HG03378 (cell line): Measurements from ENCODE around the gene RAB17.
"Not testable (repeated sequence)": the region's sequence is repeated elsewhere in the genome, so short reads cannot be mapped to it uniquely, and the experiment has no call there.

ENCODE experiments used
- ATAC-seq: cut with Tn5 transposase; IDR thresholded peaks from one replicate; pipeline ENCODE4 v1.9.1; 2021; ENCODE audit warnings: mild to moderate bottlenecking, moderate library complexity; ENCODE audit not compliant: unreplicated experiment

The RAB17 gene

GRCh38 chr2:237625216-237625705, 34.7 kb upstream of the RAB17 start:
- ATAC-seq: no peak

DNA sequence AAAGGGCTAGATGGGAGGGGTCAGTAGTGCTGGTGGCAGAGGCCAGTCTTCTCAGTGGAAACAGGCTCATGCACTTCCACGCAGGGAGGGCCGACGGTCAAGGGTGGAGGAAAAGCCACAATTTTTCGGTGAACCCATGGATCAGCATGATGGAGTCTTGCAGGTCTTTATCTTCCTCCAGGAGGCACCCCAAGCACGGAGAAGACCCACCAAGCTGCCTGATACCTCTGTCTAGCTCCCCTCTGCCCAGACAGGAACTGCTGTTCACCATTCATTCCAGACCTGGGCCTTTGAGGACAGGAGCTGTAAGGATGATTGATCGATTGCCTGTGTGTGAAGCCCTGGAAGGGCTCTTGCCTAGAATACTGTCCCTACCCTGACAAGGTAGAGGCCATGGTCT, 34.0 kb upstream of the RAB17 start:
- ATAC-seq: no peak

- no peak for ATAC-seq
Measured at GRCh38 chr2:237623428-237624403, 33.2 kb upstream of the RAB17 start.

GRCh38 chr2:237618449-237618848, 27.9 kb upstream of the RAB17 start:
- no peak for ATAC-seq

DNA sequence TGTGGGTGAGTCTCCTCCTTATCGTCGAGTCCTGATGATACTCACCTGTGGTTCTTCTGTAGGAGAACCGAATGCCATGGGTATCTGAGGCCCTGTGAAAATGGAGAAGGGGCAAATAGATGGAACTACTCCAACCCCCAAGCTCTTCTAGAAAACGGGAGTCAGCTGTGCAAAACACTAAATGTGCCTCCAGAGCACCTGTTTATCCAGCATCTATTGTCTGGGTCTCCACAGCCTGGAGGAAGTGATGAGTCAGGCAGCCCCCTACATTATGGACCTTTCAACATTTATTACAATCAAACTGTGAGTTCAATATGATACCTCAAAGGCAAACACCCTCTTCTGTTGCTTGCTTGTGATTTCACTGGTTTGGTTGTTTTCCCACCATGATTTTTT, 27.1 kb upstream of the RAB17 start:
- ATAC-seq: no peak

- ATAC-seq: no peak
Measured at GRCh38 chr2:237616734-237617586, 26.4 kb upstream of the RAB17 start.

GRCh38 chr2:237616373-237616733, 25.8 kb upstream of the RAB17 start:
- no peak for ATAC-seq

DNA sequence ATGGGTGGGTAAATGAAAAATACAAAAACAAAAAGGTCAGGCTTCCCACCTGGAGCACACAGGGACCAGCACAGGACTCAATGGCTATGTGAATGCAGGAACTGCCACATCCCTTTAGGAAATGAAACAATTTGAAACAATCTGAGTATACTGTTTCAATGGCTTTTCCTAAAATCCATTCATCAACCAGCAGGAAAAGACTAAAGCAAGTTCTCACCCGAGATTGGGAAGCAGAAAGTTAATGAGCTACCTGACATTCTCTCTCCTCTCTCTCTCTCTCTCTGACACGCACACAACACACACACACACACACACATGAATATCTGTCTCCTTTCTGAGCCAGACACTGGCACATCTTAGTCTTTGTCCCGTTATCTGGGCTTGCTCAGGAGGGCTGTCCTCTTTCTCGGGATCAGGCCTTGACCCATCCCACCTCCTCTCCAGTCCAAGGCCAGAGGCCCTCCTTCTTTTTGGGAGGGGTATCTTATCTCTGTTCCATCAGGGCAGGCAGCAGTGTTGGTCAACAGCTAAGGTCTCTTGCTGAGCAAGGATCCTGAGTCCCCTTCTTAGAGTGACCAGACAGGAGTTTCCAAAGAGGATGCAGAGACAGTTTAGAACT, 25.2 kb upstream of the RAB17 start:
- no peak for ATAC-seq

GRCh38 chr2:237614151-237614720, 23.7 kb upstream of the RAB17 start:
- no peak for ATAC-seq

DNA sequence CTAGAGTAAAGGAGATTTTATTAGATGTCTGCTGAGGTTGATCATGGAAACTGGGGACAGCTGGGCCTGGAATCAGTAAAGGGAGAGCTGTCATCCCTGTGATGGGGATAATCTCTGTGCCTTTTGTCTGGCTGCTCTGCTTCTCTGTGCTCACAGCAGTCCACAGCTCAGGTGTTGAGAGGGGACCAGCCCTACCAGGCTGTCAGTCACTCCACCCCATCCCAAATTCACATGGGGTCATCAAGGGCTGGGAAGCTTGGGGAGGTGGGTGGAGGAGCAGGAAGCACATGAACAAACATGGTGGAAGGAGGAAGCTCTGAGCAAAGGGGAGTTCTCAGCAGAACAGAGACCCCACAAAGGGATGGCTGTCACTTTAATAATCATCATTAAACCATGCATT, 23.1 kb upstream of the RAB17 start:
- ATAC-seq: no peak

DNA sequence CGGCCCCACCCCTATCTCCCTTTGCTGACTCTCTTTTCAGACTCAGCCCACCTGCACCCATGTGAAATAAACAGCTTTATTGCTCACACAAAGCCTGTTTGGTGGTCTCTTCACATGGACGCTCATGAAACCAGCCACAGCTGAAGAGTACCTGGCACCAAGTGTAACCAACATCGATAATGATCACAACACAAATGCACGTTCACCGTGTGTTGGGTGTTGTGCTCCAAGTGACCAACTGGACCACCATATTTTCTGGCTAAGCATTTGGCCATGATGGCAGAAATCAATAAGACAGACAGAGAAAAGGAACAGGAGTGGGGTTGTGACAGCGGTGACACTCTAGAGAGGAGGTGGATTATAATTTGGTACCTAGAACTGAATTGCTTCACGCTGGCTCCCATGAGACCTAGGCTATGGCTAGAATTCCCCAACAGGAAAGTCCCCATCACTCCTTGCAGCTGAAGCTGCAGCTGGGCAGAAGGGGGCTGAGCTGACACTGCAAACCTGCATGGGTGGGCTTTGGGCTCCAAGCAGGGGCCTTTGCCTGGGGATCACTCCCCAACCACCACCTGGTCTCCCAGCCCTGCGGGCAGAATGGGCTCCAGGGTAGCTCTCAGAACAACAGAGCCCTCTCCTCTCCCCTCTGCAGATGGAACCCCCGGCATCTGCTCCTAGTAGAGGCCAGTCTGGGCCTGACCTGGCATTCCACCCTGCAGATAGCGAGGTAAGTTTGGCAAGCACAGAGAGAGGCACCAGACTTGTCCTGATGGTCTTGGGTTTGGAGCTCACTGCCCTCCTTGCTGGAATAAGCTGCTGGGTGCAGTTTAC, 22.2 kb upstream of the RAB17 start:
- no peak for ATAC-seq

- ATAC-seq: not testable (repeated sequence)
Measured at GRCh38 chr2:237606522-237606921, 16.0 kb upstream of the RAB17 start.

DNA sequence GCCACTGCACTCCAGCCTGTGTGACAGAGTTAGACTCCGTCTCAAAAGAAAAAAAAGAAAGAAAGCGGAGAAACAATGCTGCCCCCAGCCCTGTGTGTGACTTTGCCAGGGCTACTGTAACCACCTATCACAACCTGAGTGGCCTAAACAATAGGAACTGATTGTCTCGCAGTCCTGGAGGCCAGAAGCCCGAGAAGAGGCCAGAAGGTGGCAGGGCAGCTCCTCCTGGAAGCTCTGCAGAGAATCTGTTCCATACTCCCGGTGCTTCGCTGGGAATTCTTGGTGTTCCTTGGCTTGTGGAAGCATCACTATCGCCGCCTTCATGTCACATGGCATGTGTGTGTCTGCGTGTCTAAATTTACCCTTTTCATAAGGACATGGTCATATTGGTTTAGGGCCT, 14.4 kb upstream of the RAB17 start:
- no peak for ATAC-seq

- no peak for ATAC-seq
Measured at GRCh38 chr2:237604391-237604790, 13.9 kb upstream of the RAB17 start.

DNA sequence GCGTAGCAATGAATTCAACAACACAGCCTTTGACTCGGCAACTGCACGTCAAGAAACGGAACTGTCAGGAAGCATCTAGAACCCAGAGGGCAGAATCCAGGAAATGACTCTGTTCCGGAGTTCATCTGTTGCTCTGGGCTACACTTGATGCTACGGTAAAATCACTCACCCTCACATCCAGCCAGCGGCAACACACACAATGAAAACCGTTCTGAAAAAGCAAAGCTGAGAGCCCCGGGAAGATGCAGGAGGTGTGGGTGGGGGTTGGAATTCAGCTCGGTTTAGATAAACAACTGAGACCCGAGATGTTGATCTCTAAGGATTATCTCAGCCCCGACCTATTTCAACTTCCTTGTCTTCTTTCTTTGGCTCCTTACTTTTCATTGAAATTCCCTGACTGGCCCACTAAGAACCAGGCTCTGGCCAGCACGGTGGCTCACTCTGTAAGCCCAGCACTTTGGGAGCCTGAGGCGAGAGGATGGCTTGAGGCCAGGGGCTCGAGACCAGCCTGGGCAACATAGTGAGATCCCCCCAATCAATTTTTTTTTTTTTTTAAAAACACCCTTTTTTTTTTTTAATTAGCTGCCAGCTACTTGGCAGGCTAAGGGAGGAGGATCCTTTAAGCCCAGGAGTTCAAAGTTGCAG, 13.3 kb upstream of the RAB17 start:
- no peak for ATAC-seq

DNA sequence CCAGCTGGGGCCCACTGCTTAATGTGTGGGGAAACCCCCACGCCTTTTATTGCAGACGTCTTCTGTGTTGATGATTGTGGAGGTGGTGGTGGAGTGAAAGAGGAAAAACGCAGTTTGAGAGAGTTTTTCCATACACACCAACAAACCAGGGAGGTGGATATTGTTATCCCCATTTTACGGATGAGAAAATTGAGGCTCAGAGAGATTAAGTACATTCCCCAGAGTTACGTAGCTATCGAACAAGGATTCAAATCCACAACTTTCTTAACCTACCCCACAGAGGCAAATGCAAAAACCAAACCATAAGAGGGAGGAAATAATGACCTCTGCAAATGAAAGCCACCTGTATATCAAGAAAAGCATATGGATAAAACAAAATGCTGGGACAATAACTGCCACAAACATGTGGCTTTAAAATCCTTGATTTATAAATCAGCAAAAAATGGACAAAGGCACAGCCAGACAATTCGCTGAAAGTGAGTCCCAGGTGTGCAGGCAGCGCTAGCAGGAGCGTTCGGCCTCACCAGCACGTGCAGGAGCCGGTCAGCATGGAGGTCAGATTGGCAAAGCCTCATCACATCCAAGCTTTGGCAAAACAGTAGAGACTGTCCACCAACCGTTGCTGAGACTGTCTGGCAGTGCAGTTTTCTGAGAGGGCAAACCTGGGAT, 12.6 kb upstream of the RAB17 start:
- no peak for ATAC-seq

DNA sequence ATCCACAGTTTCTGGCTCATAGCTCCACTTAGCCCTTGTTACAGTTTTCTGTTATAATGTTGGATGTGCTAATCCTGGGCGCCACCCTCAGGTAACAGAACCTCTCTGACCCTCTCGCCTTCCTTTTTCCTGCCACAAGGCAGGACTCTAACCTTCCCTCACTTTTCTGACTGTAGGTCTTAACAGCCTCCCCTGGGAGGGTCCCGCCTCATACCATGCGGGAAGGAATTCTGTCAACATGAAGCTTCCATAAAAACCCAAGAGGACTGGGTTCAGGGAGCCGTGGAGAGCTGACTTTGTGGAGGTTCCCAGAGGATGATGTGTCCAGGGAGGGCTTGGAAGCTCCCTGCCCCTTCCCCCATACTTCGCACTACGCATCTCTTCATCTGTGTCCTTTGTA, 11.9 kb upstream of the RAB17 start:
- no peak for ATAC-seq

- no peak for ATAC-seq
Measured at GRCh38 chr2:237601453-237602116, 11.1 kb upstream of the RAB17 start.
